HepG2 (cell line): ENCODE measurements around the gene PCGF2. TPM values are rescaled to one million over a fixed set of nuclear protein-coding genes. Genes with fewer than 3 reads are reported as not detected.

Experiments used
- ARHGAP35 ChIP-seq: sonication (generic); formaldehyde crosslinking; IDR thresholded peaks from 2 replicates; pipeline ENCODE4 v1.9.0; 2022; ENCODE audit warnings: mild to moderate bottlenecking, inconsistent platforms, moderate library complexity, missing genetic modification reagents, borderline replicate concordance
- ATF2 ChIP-seq: sonication (generic); formaldehyde crosslinking; IDR thresholded peaks from 2 replicates; pipeline ENCODE4 v1.4.0; 2020; ENCODE audit warnings: missing genetic modification reagents
- E2F2 ChIP-seq: sonication (generic); formaldehyde crosslinking; IDR thresholded peaks from 2 replicates; pipeline ENCODE4 v1.4.0; 2020; ENCODE audit warnings: missing genetic modification reagents, borderline replicate concordance
- IRX3 ChIP-seq: sonication (generic); formaldehyde crosslinking; IDR thresholded peaks from 2 replicates; pipeline ENCODE4 v1.8.1; 2023; ENCODE audit warnings: mild to moderate bottlenecking, low read depth, missing genetic modification reagents, borderline replicate concordance
- MAZ ChIP-seq, 2 experiments: sonication (generic) in 1 of 2; formaldehyde crosslinking in 1 of 2; IDR thresholded peaks; 2 replicates each; pipeline versions ENCODE4 v1.5.0 to v1.6.1; 2012 to 2020; ENCODE audit warnings: low read depth in 2 of 2, mild to moderate bottlenecking in 2 of 2, borderline replicate concordance in 1 of 2, improper control_type of control experiment in 1 of 2, low read length in 1 of 2, missing genetic modification reagents in 1 of 2, moderate library complexity in 1 of 2
- NAIF1 ChIP-seq: sonication (generic); formaldehyde crosslinking; IDR thresholded peaks from 2 replicates; pipeline ENCODE4 v1.5.0; 2020; ENCODE audit warnings: mild to moderate bottlenecking, missing genetic modification reagents, borderline replicate concordance
- NFYC ChIP-seq: IDR thresholded peaks from 2 replicates; pipeline ENCODE4 v1.6.1; 2016; ENCODE audit warnings: missing genetic modification reagents, missing compliant biosample characterization
- REL ChIP-seq: sonication (generic); formaldehyde crosslinking; conservative IDR thresholded peaks from 2 replicates; pipeline ENCODE4 v1.8.0; 2022; ENCODE audit warnings: mild to moderate bottlenecking, missing genetic modification reagents, moderate library complexity
- RNF2 ChIP-seq: fragments of 450-650 bp; conservative IDR thresholded peaks from 2 replicates; pipeline ENCODE4 v1.6.1; 2016; ENCODE audit warnings: low read depth
- SOX5 ChIP-seq: IDR thresholded peaks from 2 replicates; pipeline ENCODE4 v1.6.1; 2016; ENCODE audit warnings: borderline replicate concordance
- TAF1 ChIP-seq: sonication (generic); formaldehyde crosslinking; IDR thresholded peaks from 2 replicates; pipeline ENCODE4 v1.4.0; 2020; ENCODE audit warnings: missing genetic modification reagents
- THAP9 ChIP-seq: sonication (generic); formaldehyde crosslinking; IDR thresholded peaks from 2 replicates; pipeline ENCODE4; 2020; ENCODE audit warnings: missing genetic modification reagents, mild to moderate bottlenecking, borderline replicate concordance
- YY1 ChIP-seq: IDR thresholded peaks from 2 replicates; pipeline ENCODE4 v1.6.1; 2011; ENCODE audit warnings: low read length, low read depth, moderate library complexity, mild to moderate bottlenecking; ENCODE audit not compliant: insufficient read depth, insufficient replicate concordance
- ZGPAT ChIP-seq: IDR thresholded peaks from 2 replicates; pipeline ENCODE4 v1.6.1; 2016; ENCODE audit warnings: mild to moderate bottlenecking
- ZMYM4 ChIP-seq: sonication (generic); formaldehyde crosslinking; IDR thresholded peaks from 2 replicates; pipeline ENCODE4 v1.8.1; 2023; ENCODE audit warnings: mild to moderate bottlenecking, missing genetic modification reagents
- ZNF282 ChIP-seq: fragments of 450-650 bp; IDR thresholded peaks from 2 replicates; pipeline ENCODE4 v1.6.1; 2018; ENCODE audit not compliant: partially characterized antibody
- ZNF292 ChIP-seq: sonication (generic); formaldehyde crosslinking; IDR thresholded peaks from 2 replicates; pipeline ENCODE4 v1.8.1; 2022; ENCODE audit warnings: mild to moderate bottlenecking, low read depth, missing genetic modification reagents, borderline replicate concordance
- ZNF335 ChIP-seq: sonication (generic); formaldehyde crosslinking; IDR thresholded peaks from 2 replicates; pipeline ENCODE4 v1.4.0; 2020; ENCODE audit warnings: missing genetic modification reagents
- ZNF670 ChIP-seq: sonication (generic); formaldehyde crosslinking; IDR thresholded peaks from 2 replicates; pipeline ENCODE4 v1.8.0; 2022; ENCODE audit warnings: mild to moderate bottlenecking, missing genetic modification reagents, borderline replicate concordance
- ZNF704 ChIP-seq: sonication (generic); formaldehyde crosslinking; IDR thresholded peaks from 2 replicates; pipeline ENCODE4 v1.8.1; 2023; ENCODE audit warnings: mild to moderate bottlenecking, inconsistent platforms, moderate library complexity, missing genetic modification reagents, borderline replicate concordance
- polyA plus RNA-seq, 8 experiments: library from polyadenylated mRNA; depleted of rRNA in 3 of 8; stranded (reverse) in 7 of 8; unstranded in 1 of 8; fragments of >200 nt; fragmentation: Illumina TruSeq in 4 of 8; extraction: Trizol in 4 of 8; gene quantifications; 2 replicates each; pipeline versions ENCODE4 v1.2.1 to v1.2.3, GENCODE V29; 2011 to 2016; ENCODE audit warnings: low read depth in 4 of 8, missing spikeins in 1 of 8, mixed read lengths in 1 of 8; ENCODE audit not compliant: insufficient read depth in 1 of 8
- total RNA-seq, 5 experiments: library from RNA; depleted of rRNA; stranded (reverse); fragments of >200 nt; fragmentation: Illumina TruSeq; extraction: Trizol; gene quantifications; 2 replicates each; pipeline ENCODE4 v1.2.3, GENCODE V29; 2016; ENCODE audit warnings: low read depth in 1 of 5

The PCGF2 gene
- total and polyA plus RNA-seq, 2 of the 13 experiments (the other 11 are each of a cell fraction or from before 2014, with no cell fraction given) = 11.6 to 29.4 TPM

GRCh38 chr17:38701504-38702165 lies 46.5 kb downstream of the PCGF2 start (continued):
- no peak; the same call in 1 of the 2 replicates for TF ChIP-seq ZNF292 (CRISPR knock-in tag)
- TF ChIP-seq MAZ (IDR thresholded peaks at IDR 0.05; ENCODE audit: borderline replicate concordance, low read depth, low read length) = no peak
- TF ChIP-seq MAZ (CRISPR knock-in tag; IDR thresholded peaks at IDR 0.05; ENCODE audit: low read depth) = no peak
- no peak for TF ChIP-seq ZNF282
- peak; percentile 70; the same call in 1 of the 2 replicates for TF ChIP-seq THAP9 (CRISPR knock-in tag)
- peak; percentile 4 for TF ChIP-seq YY1
- TF ChIP-seq ZMYM4 = peak; percentile 43; the same call in 1 of the 2 replicates
- TF ChIP-seq ARHGAP35 (CRISPR knock-in tag) = no peak; the same call in 1 of the 2 replicates
- no peak; the same call in none of the 2 replicates for TF ChIP-seq ATF2 (CRISPR knock-in tag)
- no peak for TF ChIP-seq NAIF1
- no peak; the same call in 1 of the 2 replicates for TF ChIP-seq ZNF704 (CRISPR knock-in tag)
- TF ChIP-seq NFYC = no peak
- no peak for TF ChIP-seq IRX3 (CRISPR knock-in tag)
- 0 out of 2 replicates have a peak, but pooled peaks have one; percentile 12 for TF ChIP-seq TAF1 (CRISPR knock-in tag)
- TF ChIP-seq ZNF670 (CRISPR knock-in tag) = no peak
- no peak for TF ChIP-seq ZGPAT (CRISPR knock-in tag)
- no peak for TF ChIP-seq REL (CRISPR knock-in tag)
- TF ChIP-seq RNF2 = no peak
- no peak; the same call in 1 of the 2 replicates for TF ChIP-seq E2F2
- no peak for TF ChIP-seq SOX5 (CRISPR knock-in tag)
- TF ChIP-seq ZNF335 (CRISPR knock-in tag) = no peak
